Epidermal melanocyte (primary cell): ENCODE results near the gene RTN1.

ENCODE experiments used
- DNase-seq: peaks from one replicate; pipeline ENCODE4 v3.0.0; 2011; ENCODE audit warnings: low spot score; ENCODE audit not compliant: insufficient read length

RTN1 gene

DNA sequence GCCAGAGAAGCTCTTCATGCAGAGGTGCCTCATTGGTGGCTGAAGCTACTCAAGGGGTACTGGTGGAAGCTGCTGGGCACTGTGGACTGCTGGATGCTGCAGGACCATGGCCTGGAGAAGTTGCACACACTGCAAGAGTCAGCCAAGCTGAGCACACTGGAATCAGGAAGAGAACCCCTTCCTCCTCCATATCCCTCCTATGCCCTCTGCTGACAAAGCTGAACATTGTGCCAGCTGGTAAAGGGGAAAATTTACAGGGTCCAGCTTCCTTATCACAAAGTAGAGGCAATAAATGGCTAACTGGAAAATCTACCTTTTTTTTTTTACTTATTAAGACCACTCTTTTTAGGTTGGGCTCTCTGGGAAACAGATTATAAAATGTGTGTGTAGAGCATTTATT lies 300.5 kb downstream of the RTN1 start:
- DNase-seq, result no peak

DNA sequence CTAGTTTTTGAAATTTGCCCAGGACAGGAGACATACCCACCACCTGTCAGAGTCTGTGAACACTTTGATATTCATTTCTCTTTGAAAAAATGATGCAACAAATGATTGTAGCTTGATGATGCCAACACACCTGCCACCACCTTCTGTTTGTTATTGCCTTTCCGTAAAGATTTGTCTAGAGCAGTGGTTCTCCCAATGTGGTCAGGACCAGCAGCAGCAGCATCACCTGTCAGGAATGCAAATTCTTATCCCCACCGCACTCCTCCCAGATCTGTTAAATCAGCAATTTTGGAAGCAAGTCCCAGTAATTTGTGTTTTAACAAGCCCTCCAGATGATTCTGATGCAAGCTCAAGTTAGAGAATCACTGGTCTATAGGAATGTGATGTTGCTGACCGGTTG lies 303.9 kb downstream of the RTN1 start:
- DNase-seq, result no peak

DNA sequence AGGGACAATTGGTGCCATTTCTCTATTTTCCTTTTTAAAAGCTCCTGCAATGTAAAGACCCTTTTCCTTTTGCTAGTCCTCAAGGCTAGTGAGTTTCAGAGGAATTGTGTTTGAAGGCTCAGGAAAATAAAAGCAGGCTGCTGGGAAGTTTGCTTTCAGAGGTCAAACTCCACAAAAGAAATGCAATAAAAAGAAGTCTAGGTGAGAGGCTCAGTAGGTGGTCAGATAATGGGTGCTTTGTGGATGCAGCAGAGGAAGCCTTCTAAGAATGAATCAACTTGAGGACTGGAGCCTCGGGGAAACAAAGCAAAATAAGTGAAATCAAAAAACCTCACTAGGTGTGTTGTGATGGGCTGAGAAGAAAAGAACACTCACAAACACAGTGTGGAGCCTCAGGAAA lies 304.3 kb downstream of the RTN1 start:
- no peak for DNase-seq

DNA sequence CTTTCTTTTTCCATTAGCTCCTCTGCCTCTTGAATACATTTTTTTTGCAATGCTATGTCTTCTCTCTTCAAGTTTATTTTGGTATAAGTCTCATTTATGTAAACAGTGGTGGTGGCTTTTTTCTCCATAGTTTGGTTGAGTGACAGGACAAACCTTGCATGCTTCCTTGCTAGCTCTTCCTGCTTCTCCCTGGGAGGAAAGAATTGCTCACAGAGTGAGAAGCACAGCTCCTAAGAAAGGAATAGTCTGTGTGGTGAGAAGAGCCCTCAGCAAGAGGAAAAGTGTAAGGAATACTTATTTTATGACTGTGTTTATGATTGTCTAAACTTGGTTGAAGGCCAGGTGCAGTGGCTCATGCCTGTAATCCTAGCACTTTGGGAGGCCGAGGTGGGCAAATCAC lies 305.5 kb downstream of the RTN1 start:
- no peak for DNase-seq

DNA sequence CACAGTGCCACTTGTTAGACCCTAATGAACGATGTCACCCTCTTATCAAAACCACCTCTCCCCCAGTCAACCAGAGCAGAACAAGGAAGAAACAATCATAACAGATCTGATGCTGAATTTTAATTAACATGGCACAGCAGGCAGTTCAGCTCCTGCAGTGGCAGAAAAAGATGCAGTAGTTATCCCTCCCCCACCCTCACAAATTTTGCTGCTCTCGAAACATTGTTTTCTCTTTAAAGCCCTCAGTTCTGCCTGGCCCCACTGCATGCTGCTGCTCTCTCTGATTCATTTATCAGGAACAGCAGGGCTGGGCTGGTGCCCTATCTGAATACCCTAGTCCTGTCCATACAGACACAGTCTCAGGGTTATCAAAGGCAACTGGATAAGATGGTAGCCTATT lies 306.2 kb downstream of the RTN1 start:
- no peak for DNase-seq

DNA sequence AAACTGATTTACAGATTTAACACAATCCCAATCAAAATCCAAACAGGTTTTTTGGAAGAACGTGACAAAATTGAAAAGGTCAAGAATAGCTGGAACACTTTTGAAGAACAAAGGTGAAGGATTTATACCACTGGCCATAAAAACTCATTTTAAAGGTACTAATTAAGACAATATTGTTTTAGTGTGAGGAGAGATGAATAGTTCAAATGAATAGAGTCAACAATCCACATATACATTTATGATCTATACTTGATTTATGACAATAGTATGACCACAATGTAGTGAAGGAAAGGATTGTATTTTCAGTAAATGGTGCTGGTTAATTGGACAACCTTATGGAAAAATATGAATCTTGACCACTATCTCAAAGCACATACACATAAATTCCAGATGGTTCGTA lies 323.3 kb downstream of the RTN1 start:
- no peak for DNase-seq
